Ishikawa (cell line): ENCODE data around the gene GALNT2.

ENCODE experiments used
- CEBPB ChIP-seq: IDR thresholded peaks from 2 replicates; pipeline ENCODE4 v1.6.1; 2012
- EGR1 ChIP-seq: IDR thresholded peaks from 2 replicates; pipeline ENCODE4 v1.6.1; 2012
- EP300 ChIP-seq: IDR thresholded peaks from 2 replicates; pipeline ENCODE4 v1.6.1; 2012; ENCODE audit warnings: borderline replicate concordance
- FOXM1 ChIP-seq: IDR thresholded peaks from 2 replicates; pipeline ENCODE4 v1.6.1; 2012; ENCODE audit warnings: low read depth, borderline replicate concordance
- MAX ChIP-seq: IDR thresholded peaks from 2 replicates; pipeline ENCODE4 v1.6.1; 2012
- RAD21 ChIP-seq: IDR thresholded peaks from 2 replicates; pipeline ENCODE4 v1.6.1; 2012; ENCODE audit warnings: low read depth
- REST ChIP-seq: IDR thresholded peaks from 2 replicates; pipeline ENCODE4 v1.6.1; 2012; ENCODE audit warnings: low read depth, mild to moderate bottlenecking
- TAF1 ChIP-seq: IDR thresholded peaks from 2 replicates; pipeline ENCODE4 v1.6.1; 2012; ENCODE audit warnings: low read depth, mild to moderate bottlenecking
- YY1 ChIP-seq: IDR thresholded peaks from 2 replicates; pipeline ENCODE4 v1.6.1; 2012; ENCODE audit warnings: low read depth

GRCh38 chr1:230272557-230272956 is 205.5 kb downstream of the GALNT2 start:
- TF ChIP-seq CEBPB (no peak), RAD21 (no peak), MAX (no peak), EP300 (no peak), TAF1 (no peak), YY1 (no peak), EGR1 (no peak), FOXM1 (no peak), REST (no peak)
